Smooth muscle cell (in vitro differentiated cells): ENCODE results near the gene LDHAL6B. TPM values are rescaled to one million over a fixed set of nuclear protein-coding genes. Genes with fewer than 3 reads are reported as not detected.

Source experiments
- DNase-seq: peaks from one replicate; lab custom pipeline; 2025; ENCODE audit not compliant: unreplicated experiment; lab: John Stamatoyannopoulos, UW
- H2AFZ ChIP-seq: fragments of 200-600 bp; sonication (generic); 2 replicates; pipeline ENCODE4 v1.6.0; 2016; ENCODE audit warnings: antibody characterized with exemption, low read depth, mild to moderate bottlenecking
- H3F3A ChIP-seq: fragments of 200-600 bp; sonication (generic); 2 replicates; pipeline ENCODE4 v1.6.0; 2017; ENCODE audit warnings: antibody characterized with exemption, low read depth
- H3K27ac ChIP-seq: fragments of 200-600 bp; sonication (generic); 2 replicates; pipeline ENCODE4 v1.5.1; 2016; ENCODE audit warnings: low read depth, mild to moderate bottlenecking
- H3K27me3 ChIP-seq: fragments of 200-600 bp; sonication (generic); 2 replicates; pipeline ENCODE4 v1.6.1; 2016; ENCODE audit warnings: low read depth, mild to moderate bottlenecking
- H3K36me3 ChIP-seq: fragments of 200-600 bp; sonication (generic); 2 replicates; pipeline ENCODE4 v1.5.1; 2016; ENCODE audit warnings: low read depth
- H3K4me1 ChIP-seq: fragments of 200-600 bp; sonication (generic); 2 replicates; pipeline ENCODE4 v1.5.1; 2016; ENCODE audit warnings: low read depth
- H3K4me2 ChIP-seq: fragments of 200-600 bp; sonication (generic); 2 replicates; pipeline ENCODE4 v1.6.0; 2016; ENCODE audit warnings: mild to moderate bottlenecking
- H3K4me3 ChIP-seq: fragments of 200-600 bp; sonication (generic); 2 replicates; pipeline ENCODE4 v1.5.1; 2016; ENCODE audit warnings: mild to moderate bottlenecking
- H3K79me2 ChIP-seq: fragments of 200-600 bp; sonication (generic); 2 replicates; pipeline ENCODE4 v1.6.0; 2016; ENCODE audit warnings: low read depth, mild to moderate bottlenecking
- H3K9ac ChIP-seq: fragments of 200-600 bp; sonication (generic); 2 replicates; pipeline ENCODE4 v1.6.0; 2016; ENCODE audit warnings: low read depth
- H3K9me3 ChIP-seq: fragments of 200-600 bp; sonication (generic); replicated peaks from 2 replicates; pipeline ENCODE4 v1.5.1; 2016; ENCODE audit warnings: low read depth
- H4K20me1 ChIP-seq: fragments of 200-600 bp; sonication (generic); 2 replicates; pipeline ENCODE4 v1.6.0; 2016; ENCODE audit warnings: low read depth
- WGBS: methylation state at CpG from one replicate; pipeline ENCODE4 v1.1.7; 2016; ENCODE audit warnings: low lambda C conversion rate; 5-methylcytosine and 5-hydroxymethylcytosine counted together
- polyA plus RNA-seq: library from polyadenylated mRNA; unstranded; fragments of >200 nt; fragmentation: Nextera tagmentation; extraction: Ambion mirVana; gene quantifications from 2 replicates; pipeline ENCODE4 v1.2.1, GENCODE V29; 2016
- total RNA-seq: library from RNA; depleted of rRNA; stranded (reverse); fragments of >200 nt; gene quantifications from 2 replicates; pipeline ENCODE4 v1.2.3, GENCODE V29; 2014
- TF ChIP-seq, protein P1 (sequence below): fragments of 200-600 bp; sonication (generic); IDR thresholded peaks from 2 replicates; pipeline ENCODE4 v1.5.1; 2017; ENCODE audit warnings: borderline replicate concordance, mild to moderate bottlenecking, antibody characterized with exemption; ENCODE audit not compliant: insufficient read depth, poor library complexity, severe bottlenecking

Gene LDHAL6B
- total and polyA plus RNA-seq, 2 experiments from 2014 or later: not detected

GRCh38 chr15:59216911-59217310 lies 10.3 kb downstream of the LDHAL6B start:
- Histone ChIP-seq H3K9ac (no peak overlapping the region), H3K27ac (no peak overlapping the region), H3K4me2 (no peak overlapping the region), H3K9me3 (no peaks in the 10 kb centered on the region), H3K4me1 (peaks cover 2% of the 10 kb centered on the region), H3F3A (no peaks in the 10 kb centered on the region), H3K36me3 (no peaks in the 10 kb centered on the region), H2AFZ (no peak overlapping the region), H3K27me3 (no peaks in the 10 kb centered on the region), H3K4me3 (no peak overlapping the region), H4K20me1 (no peaks in the 10 kb centered on the region), H3K79me2 (no peaks in the 10 kb centered on the region)
- 95% methylated on average over 5 of the region's 5 CpGs for WGBS
- no peak for DNase-seq
- TF ChIP-seq, protein P1, sequence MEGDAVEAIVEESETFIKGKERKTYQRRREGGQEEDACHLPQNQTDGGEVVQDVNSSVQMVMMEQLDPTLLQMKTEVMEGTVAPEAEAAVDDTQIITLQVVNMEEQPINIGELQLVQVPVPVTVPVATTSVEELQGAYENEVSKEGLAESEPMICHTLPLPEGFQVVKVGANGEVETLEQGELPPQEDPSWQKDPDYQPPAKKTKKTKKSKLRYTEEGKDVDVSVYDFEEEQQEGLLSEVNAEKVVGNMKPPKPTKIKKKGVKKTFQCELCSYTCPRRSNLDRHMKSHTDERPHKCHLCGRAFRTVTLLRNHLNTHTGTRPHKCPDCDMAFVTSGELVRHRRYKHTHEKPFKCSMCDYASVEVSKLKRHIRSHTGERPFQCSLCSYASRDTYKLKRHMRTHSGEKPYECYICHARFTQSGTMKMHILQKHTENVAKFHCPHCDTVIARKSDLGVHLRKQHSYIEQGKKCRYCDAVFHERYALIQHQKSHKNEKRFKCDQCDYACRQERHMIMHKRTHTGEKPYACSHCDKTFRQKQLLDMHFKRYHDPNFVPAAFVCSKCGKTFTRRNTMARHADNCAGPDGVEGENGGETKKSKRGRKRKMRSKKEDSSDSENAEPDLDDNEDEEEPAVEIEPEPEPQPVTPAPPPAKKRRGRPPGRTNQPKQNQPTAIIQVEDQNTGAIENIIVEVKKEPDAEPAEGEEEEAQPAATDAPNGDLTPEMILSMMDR: no peak

DNA sequence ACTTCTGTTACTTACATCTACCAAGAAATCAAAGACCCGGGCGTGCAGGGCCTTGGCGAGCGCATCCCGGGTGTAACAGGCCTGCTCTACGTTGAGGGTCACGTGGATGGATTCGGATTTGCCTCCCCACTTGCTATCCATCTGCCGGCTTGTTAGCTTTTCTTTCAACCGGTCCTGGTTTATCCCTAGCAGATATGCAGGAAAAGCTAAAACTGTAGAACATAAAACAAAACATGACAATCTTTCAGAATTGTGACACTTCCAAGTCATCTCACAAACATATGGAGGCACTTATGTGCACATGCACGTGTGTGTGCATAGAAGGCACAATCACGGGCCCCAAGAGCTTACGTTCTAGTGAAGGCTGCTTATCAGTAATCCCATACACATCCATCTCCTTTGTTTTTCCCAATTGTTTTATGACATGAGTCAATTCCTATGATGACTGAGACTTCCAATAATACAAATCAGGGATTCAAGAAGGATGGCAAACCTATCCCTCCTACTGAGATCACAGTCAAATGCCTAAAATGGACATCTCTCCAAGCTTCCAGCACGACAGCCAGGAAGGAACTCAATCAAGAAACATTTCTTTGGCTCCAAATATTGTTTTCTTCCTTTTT lies 11.3 kb downstream of the LDHAL6B start:
- WGBS: 97% methylated on average over 14 of the region's 14 CpGs
- H3K36me3 ChIP-seq: no peaks in the 10 kb centered on the region
- DNase-seq: no peak

GRCh38 chr15:59218710-59219109 lies 12.1 kb downstream of the LDHAL6B start:
- no peaks in the 10 kb centered on the region for H3K79me2 ChIP-seq
- WGBS: 96% methylated on average over 3 of the region's 3 CpGs
- H3K9me3 ChIP-seq: no peaks in the 10 kb centered on the region
- peaks cover 8% of the 10 kb centered on the region for H3K4me1 ChIP-seq
- no peak overlapping the region for H3K27ac ChIP-seq
- TF ChIP-seq, protein P1: no peak
- H3K4me2 ChIP-seq: no peak overlapping the region
- H3K9ac ChIP-seq: no peak overlapping the region
- no peak overlapping the region for H3K4me3 ChIP-seq
- DNase-seq: no peak
- H2AFZ ChIP-seq: no peak overlapping the region
- H4K20me1 ChIP-seq: no peaks in the 10 kb centered on the region
- no peaks in the 10 kb centered on the region for H3K36me3 ChIP-seq
- H3K27me3 ChIP-seq: no peaks in the 10 kb centered on the region
- H3F3A ChIP-seq: no peaks in the 10 kb centered on the region

More for the DNA sequence above, 11.3 kb downstream of the LDHAL6B start:
- TF ChIP-seq, protein P1: no peak
- Histone ChIP-seq H2AFZ (no peak overlapping the region), H3K4me2 (no peak overlapping the region), H3K9me3 (no peaks in the 10 kb centered on the region), H4K20me1 (no peaks in the 10 kb centered on the region), H3K4me3 (no peak overlapping the region), H3K4me1 (peaks cover 8% of the 10 kb centered on the region), H3K9ac (no peak overlapping the region), H3F3A (no peaks in the 10 kb centered on the region), H3K79me2 (no peaks in the 10 kb centered on the region), H3K27me3 (no peaks in the 10 kb centered on the region), H3K27ac (no peak overlapping the region)
